HG03064 (cell line): ENCODE measurements around the gene MEGF6.
"Not testable (repeated sequence)": the region's sequence is repeated elsewhere in the genome, so short reads cannot be mapped to it uniquely, and the experiment has no call there.

Experiments
- ATAC-seq: cut with Tn5 transposase; IDR thresholded peaks from one replicate; pipeline ENCODE4 v1.9.1; 2021; ENCODE audit warnings: low read depth; ENCODE audit not compliant: unreplicated experiment

Gene MEGF6

GRCh38 chr1:3577711-3578432 lies 33.4 kb downstream of the MEGF6 start:
- no peak for ATAC-seq

GRCh38 chr1:3577300-3577699 lies 34.0 kb downstream of the MEGF6 start:
- no peak for ATAC-seq

- ATAC-seq = no peak
These were observed 35.3 kb downstream of the MEGF6 start for GRCh38 chr1:3575993-3576392.

GRCh38 chr1:3575515-3575914 lies 35.8 kb downstream of the MEGF6 start:
- not testable (repeated sequence) for ATAC-seq

- no peak for ATAC-seq
These were observed 37.8 kb downstream of the MEGF6 start for GRCh38 chr1:3573500-3573899.

- ATAC-seq = not testable (repeated sequence)
These were observed 38.7 kb downstream of the MEGF6 start for GRCh38 chr1:3572638-3573037.

GRCh38 chr1:3571263-3571662 lies 40.0 kb downstream of the MEGF6 start:
- no peak for ATAC-seq

- ATAC-seq = no peak
These were observed 41.0 kb downstream of the MEGF6 start for GRCh38 chr1:3570066-3570986.

- ATAC-seq = no peak
These were observed 41.9 kb downstream of the MEGF6 start for GRCh38 chr1:3569436-3569835.

- no peak for ATAC-seq
These were observed 42.4 kb downstream of the MEGF6 start for GRCh38 chr1:3568815-3569435.

- no peak for ATAC-seq
These were observed 44.1 kb downstream of the MEGF6 start for GRCh38 chr1:3566951-3567804.

GRCh38 chr1:3566003-3566885 lies 45.1 kb downstream of the MEGF6 start:
- ATAC-seq = no peak

- no peak for ATAC-seq
These were observed 46.1 kb downstream of the MEGF6 start for GRCh38 chr1:3564921-3565831.

GRCh38 chr1:3563610-3564009 lies 47.7 kb downstream of the MEGF6 start:
- no peak for ATAC-seq

- ATAC-seq = no peak
These were observed 48.2 kb downstream of the MEGF6 start for GRCh38 chr1:3563125-3563524.

- ATAC-seq = no peak
These were observed 48.6 kb downstream of the MEGF6 start for GRCh38 chr1:3562712-3563111.

GRCh38 chr1:3561702-3562101 lies 49.6 kb downstream of the MEGF6 start:
- no peak for ATAC-seq

- ATAC-seq = no peak
These were observed 50.3 kb downstream of the MEGF6 start for GRCh38 chr1:3560981-3561380.
